Cardiac fibroblast (primary cell): ENCODE measurements around the gene CAMTA1.

ENCODE experiments used
- DNase-seq, 2 donors: peaks; one replicate each; pipeline versions ENCODE4 v3.0.0 to v3.0.0-alpha.2; 2010; ENCODE audit warnings: low read depth in 2 of 2
- H3K4me3 ChIP-seq, 2 donors: replicated peaks in 1 of 2; 1 replicate in 1 of 2; 2 replicates in 1 of 2; pipeline ENCODE4 v1.5.1; 2011; ENCODE audit warnings: low read depth in 2 of 2, low read length in 2 of 2, mild to moderate bottlenecking in 2 of 2, moderate library complexity in 1 of 2
- CTCF ChIP-seq: IDR thresholded peaks from one replicate; pipeline ENCODE4 v1.5.1; 2011; ENCODE audit warnings: low read depth, mild to moderate bottlenecking, low read length, inconsistent platforms

Gene CAMTA1

DNA sequence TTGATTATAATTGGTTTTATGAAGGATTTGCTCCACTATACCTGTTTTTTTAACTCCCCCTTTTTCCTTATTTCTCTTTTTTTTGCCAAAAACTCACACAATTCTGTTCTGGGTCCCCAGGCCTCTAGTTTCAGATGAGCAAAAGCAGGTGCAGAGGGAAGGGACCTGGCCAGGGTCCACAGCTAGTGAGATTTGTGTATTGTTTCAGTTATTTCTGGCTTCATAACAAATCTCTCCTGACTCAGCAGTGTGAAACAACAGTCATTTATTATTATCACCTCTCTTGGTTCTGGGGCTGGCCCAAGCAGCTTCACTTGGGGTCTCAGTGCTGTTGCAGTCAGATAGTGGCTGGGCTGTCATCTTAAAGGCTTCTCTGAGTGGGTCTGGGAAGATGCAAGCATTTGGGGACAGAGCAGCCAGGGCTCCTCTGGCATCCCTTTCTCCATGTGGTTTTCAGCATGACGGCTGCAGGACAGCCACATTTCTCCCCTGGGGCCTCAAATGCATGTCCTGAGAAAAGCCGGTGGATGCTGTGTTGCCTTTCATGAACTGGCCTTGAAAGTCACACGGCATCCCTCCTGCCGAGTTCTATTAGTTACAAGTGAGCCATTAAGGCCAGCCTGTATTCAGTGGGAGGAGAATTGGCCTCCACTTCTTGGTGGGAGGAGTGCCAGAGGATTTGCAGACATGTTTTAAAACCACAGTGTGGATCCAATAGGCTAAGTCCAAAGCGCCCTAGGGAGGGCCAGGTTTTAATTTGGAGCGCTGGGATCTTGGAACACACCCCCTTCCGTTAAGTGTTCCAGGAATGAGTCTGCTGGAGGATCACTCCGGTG, 137.1 kb downstream of the CAMTA1 start:
- no peak for TF ChIP-seq CTCF
- H3K4me3 ChIP-seq = no peak overlapping the region
- peak; percentile 31 to 73 for DNase-seq

GRCh38 chr1:6923012-6923411, 137.8 kb downstream of the CAMTA1 start:
- TF ChIP-seq CTCF = no peak
- DNase-seq = no peak
- H3K4me3 ChIP-seq = no peak overlapping the region

DNA sequence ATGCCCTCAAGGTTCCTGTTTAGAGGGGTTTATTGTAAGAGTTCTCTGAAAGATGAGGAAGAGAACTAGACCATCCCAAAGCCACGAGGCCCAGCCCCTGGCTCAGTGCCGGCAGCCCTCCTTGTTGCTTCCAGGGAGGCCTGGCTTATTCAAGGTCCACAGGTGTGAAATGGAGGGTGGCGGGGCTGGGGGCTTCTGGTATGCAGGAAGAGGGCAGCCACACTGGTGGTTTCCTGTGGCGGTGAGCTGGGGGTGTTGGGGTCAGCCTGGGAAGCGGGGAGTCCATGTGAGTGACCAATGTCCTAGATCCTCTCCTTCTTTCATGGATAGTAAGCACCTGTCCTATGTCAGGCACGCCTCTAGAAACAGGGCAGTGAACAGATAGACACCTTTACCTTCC, 138.2 kb downstream of the CAMTA1 start:
- TF ChIP-seq CTCF = no peak
- no peak for DNase-seq
- H3K4me3 ChIP-seq = no peak overlapping the region

- no peak for DNase-seq
- no peak overlapping the region for H3K4me3 ChIP-seq
- no peak for TF ChIP-seq CTCF
Measured at GRCh38 chr1:6923955-6924881, 139.0 kb downstream of the CAMTA1 start.

GRCh38 chr1:6924891-6925290, 139.6 kb downstream of the CAMTA1 start:
- DNase-seq = no peak
- H3K4me3 ChIP-seq = no peak overlapping the region
- no peak for TF ChIP-seq CTCF

- no peak overlapping the region for H3K4me3 ChIP-seq
- no peak for TF ChIP-seq CTCF
- DNase-seq = no peak
Measured at GRCh38 chr1:6927626-6928025, 142.4 kb downstream of the CAMTA1 start.
